ENCODE data around the gene CMYA5.

Gene CMYA5

DNA sequence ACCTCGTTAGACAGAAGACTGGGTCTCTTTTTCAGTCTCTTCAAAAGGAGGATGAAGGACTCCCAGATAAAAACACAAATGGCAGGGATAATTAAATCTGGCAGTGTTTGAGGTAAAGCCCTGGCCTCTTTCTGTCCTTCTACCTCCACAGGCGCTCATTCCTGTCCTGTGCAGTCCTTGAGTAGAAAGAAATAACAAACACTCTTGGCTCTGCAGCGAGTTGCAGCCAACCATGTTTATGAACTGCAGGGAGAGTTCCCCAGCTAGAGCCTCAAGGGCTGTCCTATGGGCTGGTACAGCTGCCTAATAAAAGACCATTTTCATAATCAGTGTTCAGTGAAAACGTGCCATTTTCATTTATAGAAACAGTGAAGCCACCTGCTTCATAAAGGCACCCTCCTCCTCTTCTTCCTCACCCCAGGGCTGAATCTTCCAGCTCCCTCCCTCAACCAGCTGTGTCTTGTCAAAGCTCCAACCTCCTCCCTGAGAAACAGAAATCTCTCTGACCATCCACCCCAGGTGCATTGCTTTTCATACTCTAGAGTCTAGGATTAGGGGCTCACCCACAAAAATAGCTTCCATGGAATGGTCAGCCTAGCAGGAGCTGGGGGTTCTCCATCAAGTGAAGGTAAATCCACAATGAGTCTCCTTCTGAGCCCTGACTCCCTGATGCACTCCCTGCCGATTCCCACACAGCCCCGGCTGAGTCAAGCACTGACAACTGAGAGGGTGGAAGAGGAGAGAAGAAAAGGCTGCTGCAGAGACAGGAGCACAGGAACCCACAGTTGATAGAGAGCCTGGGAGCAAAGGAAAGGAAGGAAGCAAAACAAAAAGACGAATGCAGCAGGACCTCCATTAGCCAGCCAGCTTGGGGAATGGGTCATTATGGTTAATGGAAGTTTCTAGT, 150.7 kb downstream of the CMYA5 start:
- Histone ChIP-seq H3K9me3 (no peaks in the 10 kb centered on the region), H3K27ac (no peak overlapping the region), H3K36me3 (no peaks in the 10 kb centered on the region), H3K4me3 (ENCODE audit: low read depth in 1 of 2, low read length in 1 of 2) (no peak overlapping the region), H3K27me3 (peaks cover 13% of the 10 kb centered on the region), H3K4me1 (ENCODE audit: control insufficient read depth in 1 of 2, insufficient read depth in 1 of 2, low read depth in 1 of 2, low read length in 1 of 2) (no peaks in the 10 kb centered on the region)
- TF ChIP-seq, protein P1, sequence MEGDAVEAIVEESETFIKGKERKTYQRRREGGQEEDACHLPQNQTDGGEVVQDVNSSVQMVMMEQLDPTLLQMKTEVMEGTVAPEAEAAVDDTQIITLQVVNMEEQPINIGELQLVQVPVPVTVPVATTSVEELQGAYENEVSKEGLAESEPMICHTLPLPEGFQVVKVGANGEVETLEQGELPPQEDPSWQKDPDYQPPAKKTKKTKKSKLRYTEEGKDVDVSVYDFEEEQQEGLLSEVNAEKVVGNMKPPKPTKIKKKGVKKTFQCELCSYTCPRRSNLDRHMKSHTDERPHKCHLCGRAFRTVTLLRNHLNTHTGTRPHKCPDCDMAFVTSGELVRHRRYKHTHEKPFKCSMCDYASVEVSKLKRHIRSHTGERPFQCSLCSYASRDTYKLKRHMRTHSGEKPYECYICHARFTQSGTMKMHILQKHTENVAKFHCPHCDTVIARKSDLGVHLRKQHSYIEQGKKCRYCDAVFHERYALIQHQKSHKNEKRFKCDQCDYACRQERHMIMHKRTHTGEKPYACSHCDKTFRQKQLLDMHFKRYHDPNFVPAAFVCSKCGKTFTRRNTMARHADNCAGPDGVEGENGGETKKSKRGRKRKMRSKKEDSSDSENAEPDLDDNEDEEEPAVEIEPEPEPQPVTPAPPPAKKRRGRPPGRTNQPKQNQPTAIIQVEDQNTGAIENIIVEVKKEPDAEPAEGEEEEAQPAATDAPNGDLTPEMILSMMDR (IDR thresholded peaks at IDR 0.05), result no peak

DNA sequence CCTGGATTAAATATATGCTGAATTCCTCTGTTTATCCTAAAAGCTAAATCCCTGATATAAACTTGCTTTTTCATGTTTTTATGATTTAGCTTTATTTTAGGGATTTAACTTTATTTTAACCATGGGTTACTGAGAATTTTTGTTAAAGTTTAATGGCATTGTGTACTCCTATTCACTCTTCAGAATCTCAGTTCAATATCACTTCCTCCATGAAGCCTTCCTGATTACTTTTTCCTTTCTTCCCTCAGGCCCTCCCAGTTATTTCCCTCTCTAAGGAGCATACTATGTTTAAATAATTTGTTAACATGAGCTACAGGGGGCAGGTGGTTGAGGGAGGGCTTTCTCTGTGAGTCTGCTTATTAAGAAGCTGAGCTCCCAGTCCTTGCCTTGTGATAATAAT, 151.5 kb downstream of the CMYA5 start:
- H3K9me3 ChIP-seq, result no peaks in the 10 kb centered on the region
- no peaks in the 10 kb centered on the region for H3K36me3 ChIP-seq
- TF ChIP-seq, protein P1 (IDR thresholded peaks at IDR 0.05), result no peak
- H3K27ac ChIP-seq, result no peak overlapping the region
- H3K4me3 ChIP-seq (ENCODE audit: low read depth in 1 of 2, low read length in 1 of 2), result no peak overlapping the region
- peaks cover 13% of the 10 kb centered on the region for H3K27me3 ChIP-seq
- H3K4me1 ChIP-seq (ENCODE audit: control insufficient read depth in 1 of 2, insufficient read depth in 1 of 2, low read depth in 1 of 2, low read length in 1 of 2), result no peaks in the 10 kb centered on the region

DNA sequence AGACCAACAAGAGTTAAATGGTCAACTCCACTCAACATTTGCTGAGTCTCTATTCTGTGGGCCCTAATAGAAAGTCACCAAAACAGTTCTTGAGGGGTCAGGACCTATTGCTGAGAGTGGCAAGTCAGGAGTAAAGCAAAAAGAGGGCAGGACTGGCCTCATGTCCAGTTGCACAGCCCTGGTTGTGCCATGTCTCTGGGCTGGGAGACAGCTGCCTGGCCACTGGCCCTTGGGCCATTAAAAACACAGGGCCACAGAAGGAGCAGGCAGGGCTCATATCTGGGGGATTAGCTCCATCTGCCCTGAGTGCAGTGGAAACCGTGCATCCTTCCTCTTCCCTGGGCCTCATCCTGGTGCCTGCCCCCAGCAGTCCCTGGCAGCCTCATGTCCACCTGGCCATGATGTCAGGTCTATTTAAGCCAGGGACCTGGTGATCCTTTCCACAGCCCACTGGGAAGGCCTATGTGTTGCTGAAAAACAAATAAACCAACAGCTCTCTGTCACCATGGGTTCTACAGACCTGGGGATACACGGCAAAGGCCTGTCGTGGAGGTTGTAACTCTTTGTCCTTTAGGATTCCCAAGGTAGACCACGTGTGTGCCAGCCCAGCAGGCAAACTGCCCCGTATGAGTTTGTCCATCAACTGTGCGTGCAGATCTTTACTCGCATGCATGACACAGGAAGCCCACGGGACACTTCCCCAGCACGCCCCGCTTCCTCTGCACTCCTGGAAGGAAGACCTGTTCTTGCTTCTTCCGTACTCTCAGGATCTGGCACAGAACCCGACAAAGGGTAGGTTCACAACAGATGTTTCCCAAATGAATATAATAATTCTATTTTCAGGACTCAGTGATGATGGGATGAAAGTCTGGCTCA, 152.6 kb downstream of the CMYA5 start:
- H3K4me1 ChIP-seq (ENCODE audit: control insufficient read depth in 1 of 2, insufficient read depth in 1 of 2, low read depth in 1 of 2, low read length in 1 of 2), result no peaks in the 10 kb centered on the region
- TF ChIP-seq, protein P1 (IDR thresholded peaks at IDR 0.05), result no peak
- H3K4me3 ChIP-seq (ENCODE audit: low read depth in 1 of 2, low read length in 1 of 2), result no peak overlapping the region
- no peak overlapping the region for H3K27ac ChIP-seq
- no peaks in the 10 kb centered on the region for H3K36me3 ChIP-seq
- H3K9me3 ChIP-seq, result no peaks in the 10 kb centered on the region
- H3K27me3 ChIP-seq, result peaks cover 13% of the 10 kb centered on the region

DNA sequence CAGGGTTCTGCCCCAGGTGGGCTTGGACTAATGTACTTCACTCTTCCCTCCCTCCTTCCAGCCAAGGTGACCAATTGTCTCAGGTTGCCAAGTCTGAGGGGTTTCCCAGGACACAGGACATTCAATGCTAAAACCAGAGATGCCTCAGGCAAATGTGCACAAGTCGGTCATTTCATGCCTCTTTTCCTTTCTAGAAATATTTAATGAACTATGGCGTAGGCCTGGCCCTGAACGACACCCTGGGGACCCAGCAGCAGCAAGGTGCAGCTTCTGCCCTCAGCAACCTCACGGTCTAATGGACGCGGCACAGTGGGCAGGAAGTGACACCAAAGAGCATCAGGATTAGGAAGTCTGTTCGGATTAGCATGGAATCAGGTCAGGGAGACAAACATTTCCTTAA, 153.4 kb downstream of the CMYA5 start:
- TF ChIP-seq, protein P1 (IDR thresholded peaks at IDR 0.05), result no peak
- H3K4me1 ChIP-seq (ENCODE audit: control insufficient read depth in 1 of 2, insufficient read depth in 1 of 2, low read depth in 1 of 2, low read length in 1 of 2), result no peaks in the 10 kb centered on the region
- peaks cover 17% of the 10 kb centered on the region for H3K27me3 ChIP-seq
- no peak overlapping the region for H3K27ac ChIP-seq
- no peaks in the 10 kb centered on the region for H3K9me3 ChIP-seq
- H3K4me3 ChIP-seq (ENCODE audit: low read depth in 1 of 2, low read length in 1 of 2), result no peak overlapping the region
- H3K36me3 ChIP-seq, result no peaks in the 10 kb centered on the region

DNA sequence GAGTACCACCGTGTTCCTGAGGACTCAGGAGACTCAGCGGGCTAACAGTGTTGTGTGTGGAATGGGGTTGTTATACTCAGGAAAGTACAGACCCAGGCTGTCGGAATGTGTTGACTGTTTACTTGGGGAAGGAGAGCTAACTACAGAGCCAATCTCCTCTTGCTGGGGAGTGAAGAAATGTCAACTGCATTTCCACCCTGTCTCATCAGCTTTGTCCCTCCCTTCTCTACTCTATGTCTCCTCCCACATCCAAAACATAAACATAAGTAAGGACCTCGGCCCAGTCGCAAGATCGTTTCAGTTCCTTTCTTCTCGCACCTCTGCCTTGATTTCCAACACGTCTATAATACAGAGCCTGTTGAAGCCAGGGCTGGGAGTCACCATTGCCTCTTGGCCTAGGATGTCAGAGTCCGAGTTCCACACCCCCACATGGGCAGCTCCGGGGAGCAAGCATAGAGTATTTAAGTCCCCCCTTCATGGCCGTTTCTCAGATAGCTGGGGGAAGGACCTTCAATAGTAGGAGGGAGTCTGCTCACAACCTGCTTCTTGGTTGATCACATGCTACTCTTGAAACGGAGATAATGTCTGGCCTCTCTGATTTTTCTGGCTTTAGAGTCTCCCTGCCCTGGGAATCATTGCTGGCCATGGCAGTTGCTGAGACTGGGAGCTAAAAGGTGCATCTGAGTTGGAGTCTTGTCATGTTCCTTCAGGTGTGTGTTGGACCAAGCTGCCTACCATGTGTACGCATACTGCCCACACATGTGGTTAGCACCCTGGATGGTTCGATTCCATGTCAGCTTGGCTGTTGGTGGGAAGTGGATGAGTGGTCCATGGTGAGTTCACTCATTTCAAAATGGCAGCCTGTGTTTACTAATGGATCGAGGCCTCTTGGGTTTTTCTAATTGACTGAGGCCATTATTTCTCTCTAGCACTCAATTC, 154.1 kb downstream of the CMYA5 start:
- Histone ChIP-seq H3K27ac (no peak overlapping the region), H3K36me3 (no peaks in the 10 kb centered on the region), H3K4me1 (ENCODE audit: control insufficient read depth in 1 of 2, insufficient read depth in 1 of 2, low read depth in 1 of 2, low read length in 1 of 2) (no peaks in the 10 kb centered on the region), H3K27me3 (peaks cover 17% of the 10 kb centered on the region), H3K4me3 (ENCODE audit: low read depth in 1 of 2, low read length in 1 of 2) (no peak overlapping the region), H3K9me3 (no peaks in the 10 kb centered on the region)
- TF ChIP-seq, protein P1 (IDR thresholded peaks at IDR 0.05), result no peak

Data from neutrophil (primary cell).